Parathyroid adenoma (tissue), 2 donors: ENCODE data around the gene TAC3.

Experiments used
- H2AFZ ChIP-seq: fragments of 300-600 bp; sonication (generic); one replicate; pipeline ENCODE4 v1.7.0; 2017; ENCODE audit warnings: antibody characterized with exemption, mild to moderate bottlenecking
- H3K27ac ChIP-seq: fragments of 300-600 bp; sonication (generic); one replicate; pipeline ENCODE4 v1.7.0; 2017
- H3K27me3 ChIP-seq: fragments of 300-600 bp; sonication (generic); one replicate; pipeline ENCODE4 v1.7.0; 2017; ENCODE audit warnings: low read length; ENCODE audit not compliant: control insufficient read depth, insufficient read depth
- H3K36me3 ChIP-seq: fragments of 300-600 bp; sonication (generic); one replicate; pipeline ENCODE4 v1.7.0; 2017; ENCODE audit warnings: low read length; ENCODE audit not compliant: control insufficient read depth, insufficient read depth
- H3K4me1 ChIP-seq: fragments of 300-600 bp; sonication (generic); one replicate; pipeline ENCODE4 v1.7.0; 2017; ENCODE audit warnings: control low read depth
- H3K4me2 ChIP-seq: fragments of 300-600 bp; sonication (generic); one replicate; pipeline ENCODE4 v1.7.0; 2017; ENCODE audit warnings: low read length
- H3K4me3 ChIP-seq: fragments of 300-600 bp; sonication (generic); one replicate; pipeline ENCODE4 v1.7.0; 2017; ENCODE audit warnings: low read depth, low read length
- H3K79me2 ChIP-seq: fragments of 300-600 bp; sonication (generic); one replicate; pipeline ENCODE4 v1.7.0; 2017; ENCODE audit warnings: control low read depth
- H3K9ac ChIP-seq: fragments of 300-600 bp; sonication (generic); one replicate; pipeline ENCODE4 v1.7.0; 2017; ENCODE audit warnings: mild to moderate bottlenecking
- H3K9me3 ChIP-seq: fragments of 300-600 bp; sonication (generic); one replicate; pipeline ENCODE4 v1.7.0; 2017; ENCODE audit warnings: low read length; ENCODE audit not compliant: control insufficient read depth
- TF ChIP-seq, protein P1 (sequence below): fragments of 300-600 bp; sonication (generic); IDR thresholded peaks from one replicate; pipeline ENCODE4 v1.7.0; 2017; ENCODE audit warnings: antibody characterized with exemption, mild to moderate bottlenecking
- donor health status: primary hyperparathyroidism.

TAC3 gene

GRCh38 chr12:56993346-56993745, 23.0 kb downstream of the TAC3 start:
- Histone ChIP-seq H3K4me3 (no peak overlapping the region), H3K79me2 (no peaks in the 10 kb centered on the region), H3K36me3 (no peaks in the 10 kb centered on the region), H3K9ac (no peak overlapping the region), H3K4me2 (no peak overlapping the region), H3K4me1 (peaks cover 13% of the 10 kb centered on the region), H3K27me3 (no peaks in the 10 kb centered on the region), H3K27ac (no peak overlapping the region), H3K9me3 (no peaks in the 10 kb centered on the region), H2AFZ (no peak overlapping the region)
- TF ChIP-seq, protein P1, sequence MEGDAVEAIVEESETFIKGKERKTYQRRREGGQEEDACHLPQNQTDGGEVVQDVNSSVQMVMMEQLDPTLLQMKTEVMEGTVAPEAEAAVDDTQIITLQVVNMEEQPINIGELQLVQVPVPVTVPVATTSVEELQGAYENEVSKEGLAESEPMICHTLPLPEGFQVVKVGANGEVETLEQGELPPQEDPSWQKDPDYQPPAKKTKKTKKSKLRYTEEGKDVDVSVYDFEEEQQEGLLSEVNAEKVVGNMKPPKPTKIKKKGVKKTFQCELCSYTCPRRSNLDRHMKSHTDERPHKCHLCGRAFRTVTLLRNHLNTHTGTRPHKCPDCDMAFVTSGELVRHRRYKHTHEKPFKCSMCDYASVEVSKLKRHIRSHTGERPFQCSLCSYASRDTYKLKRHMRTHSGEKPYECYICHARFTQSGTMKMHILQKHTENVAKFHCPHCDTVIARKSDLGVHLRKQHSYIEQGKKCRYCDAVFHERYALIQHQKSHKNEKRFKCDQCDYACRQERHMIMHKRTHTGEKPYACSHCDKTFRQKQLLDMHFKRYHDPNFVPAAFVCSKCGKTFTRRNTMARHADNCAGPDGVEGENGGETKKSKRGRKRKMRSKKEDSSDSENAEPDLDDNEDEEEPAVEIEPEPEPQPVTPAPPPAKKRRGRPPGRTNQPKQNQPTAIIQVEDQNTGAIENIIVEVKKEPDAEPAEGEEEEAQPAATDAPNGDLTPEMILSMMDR, result no peak

DNA sequence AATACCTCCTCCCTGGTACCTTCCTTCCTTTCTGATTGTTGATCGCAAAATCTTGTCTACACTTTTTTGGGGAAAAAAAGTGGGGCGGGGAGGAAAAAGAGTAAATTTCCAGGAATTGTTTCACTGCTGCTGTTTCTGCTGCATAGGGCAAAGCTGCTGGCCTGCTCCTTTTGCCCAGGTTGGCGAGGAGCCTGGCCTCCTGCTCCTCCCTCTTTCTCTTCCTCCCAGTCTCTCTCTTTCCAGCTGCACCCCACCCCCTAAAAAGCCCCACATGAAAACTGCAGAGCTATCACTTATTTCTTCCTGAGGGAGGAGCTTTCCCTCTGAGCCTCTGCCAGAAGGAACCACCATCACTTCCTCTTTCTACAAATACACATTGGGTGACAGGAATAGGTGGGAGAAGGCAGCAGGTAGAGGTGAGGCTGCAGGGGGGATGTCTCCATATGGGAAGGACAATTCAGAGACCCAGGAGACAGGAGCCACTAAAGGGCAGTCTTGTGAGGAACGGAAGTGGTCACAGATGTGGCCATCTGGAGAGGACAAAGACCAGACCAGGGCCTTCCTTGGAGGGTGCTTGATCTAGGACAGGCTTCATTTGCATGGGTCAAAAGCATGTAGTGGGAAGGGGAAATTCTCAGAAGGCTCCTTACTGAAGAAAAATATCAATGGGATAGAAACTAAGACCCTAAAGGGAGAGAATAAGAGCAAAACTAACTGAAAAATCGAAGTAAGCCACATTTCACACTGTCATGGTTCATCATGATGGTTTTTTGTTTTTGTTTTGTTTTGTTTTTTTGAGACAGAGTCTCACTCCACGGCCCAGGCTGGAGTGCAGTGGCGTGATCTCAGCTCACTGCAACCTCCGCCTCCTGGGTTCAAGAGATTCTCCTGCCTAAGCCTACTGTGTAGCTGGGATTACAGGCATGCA, 24.7 kb downstream of the TAC3 start:
- Histone ChIP-seq H3K36me3 (no peaks in the 10 kb centered on the region), H2AFZ (peak overlapping the region; percentile 35), H3K4me3 (no peak overlapping the region), H3K9ac (no peak overlapping the region), H3K79me2 (no peaks in the 10 kb centered on the region), H3K27me3 (no peaks in the 10 kb centered on the region), H3K27ac (no peak overlapping the region), H3K9me3 (no peaks in the 10 kb centered on the region), H3K4me1 (peaks cover 7% of the 10 kb centered on the region), H3K4me2 (peak overlapping the region; percentile 14)
- TF ChIP-seq, protein P1, result no peak

GRCh38 chr12:56990648-56991318, 25.5 kb downstream of the TAC3 start:
- Histone ChIP-seq H3K4me1 (peaks cover 7% of the 10 kb centered on the region), H3K27ac (no peak overlapping the region), H3K9ac (no peak overlapping the region), H3K27me3 (no peaks in the 10 kb centered on the region), H3K4me3 (no peak overlapping the region), H3K9me3 (no peaks in the 10 kb centered on the region), H3K36me3 (no peaks in the 10 kb centered on the region), H2AFZ (peak overlapping the region; percentile 35), H3K4me2 (peak overlapping the region; percentile 14), H3K79me2 (no peaks in the 10 kb centered on the region)
- TF ChIP-seq, protein P1, result no peak

DNA sequence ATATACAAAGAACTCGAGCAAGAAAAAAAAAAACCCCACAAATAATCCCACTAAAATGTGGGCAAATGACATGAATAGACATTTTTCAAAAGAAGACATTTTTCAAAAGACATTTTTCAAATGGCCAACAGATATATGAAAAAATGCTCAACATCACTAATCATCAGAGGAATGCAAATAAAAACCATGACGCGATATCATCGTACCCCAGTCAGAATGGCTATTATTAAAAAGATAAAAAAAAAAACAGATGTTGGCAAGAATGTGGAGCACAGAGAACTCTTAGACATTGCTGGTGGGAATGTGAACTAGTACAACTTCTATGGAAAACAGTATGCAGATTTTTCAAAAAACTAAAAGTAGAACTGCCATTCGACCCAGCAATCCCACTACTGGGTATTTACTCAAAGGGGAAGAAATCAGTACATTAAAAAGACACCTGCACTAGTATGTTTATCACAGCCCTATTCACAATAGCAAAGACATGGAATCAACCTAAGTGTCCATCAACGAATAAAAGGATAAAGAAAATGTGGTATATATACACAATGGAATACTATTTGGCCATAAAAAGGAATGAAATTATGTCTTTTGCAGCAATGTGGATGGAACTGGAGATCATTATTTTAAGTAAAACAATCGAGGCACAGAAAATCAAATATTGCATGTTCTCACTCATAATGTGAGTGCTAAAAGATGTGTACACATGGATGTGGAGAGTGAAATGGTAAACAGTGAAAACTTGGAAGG, 26.3 kb downstream of the TAC3 start:
- Histone ChIP-seq H3K4me3 (no peak overlapping the region), H3K36me3 (no peaks in the 10 kb centered on the region), H3K4me2 (no peak overlapping the region), H3K9me3 (no peaks in the 10 kb centered on the region), H2AFZ (no peak overlapping the region), H3K27ac (no peak overlapping the region), H3K9ac (no peak overlapping the region), H3K79me2 (no peaks in the 10 kb centered on the region), H3K27me3 (no peaks in the 10 kb centered on the region), H3K4me1 (peaks cover 7% of the 10 kb centered on the region)
- TF ChIP-seq, protein P1, result no peak
